Measurements from ENCODE around the gene MEF2C. TPM values are rescaled to one million over a fixed set of nuclear protein-coding genes. Genes with fewer than 3 reads are reported as not detected.
A peak's percentile ranks its signal among the peaks of the same experiment; 100 is the strongest.

Gene MEF2C
- total RNA-seq, 1 donor from 2014 or later, result 0.26 TPM

DNA sequence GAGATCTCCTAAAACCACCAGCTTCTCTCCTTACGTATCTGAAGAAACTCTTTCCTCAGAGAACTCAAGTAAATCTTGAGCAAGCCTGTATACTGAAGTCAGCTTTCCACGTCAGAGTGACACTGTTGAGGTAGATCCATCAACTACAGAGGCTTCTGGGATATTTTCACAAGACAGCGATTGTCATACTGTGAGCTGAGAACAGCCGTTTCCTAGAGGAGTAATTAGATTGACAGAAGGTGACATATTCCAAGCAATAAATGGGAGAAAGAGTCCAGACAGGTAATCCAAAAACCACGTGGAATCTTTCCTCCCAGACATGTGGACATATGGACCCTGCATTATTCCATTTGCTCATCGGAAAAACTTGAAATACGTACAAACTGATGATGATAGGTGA lies 117.2 kb downstream of the MEF2C start:
- Histone ChIP-seq H3K4me3 (no peak overlapping the region), H4K20me1 (ENCODE audit: low read depth) (no peaks in the 10 kb centered on the region), H3K9ac (no peak overlapping the region), H2AFZ (replicated peaks) (no peak overlapping the region), H3K27me3 (no peaks in the 10 kb centered on the region), H3K27ac (no peak overlapping the region), H3K9me3 (ENCODE audit: low read depth) (no peaks in the 10 kb centered on the region), H3K36me3 (no peaks in the 10 kb centered on the region), H3K4me2 (no peak overlapping the region), H3K79me2 (ENCODE audit: low read depth) (no peaks in the 10 kb centered on the region), H3F3A (ENCODE audit: low read depth) (no peaks in the 10 kb centered on the region), H3K4me1 (no peaks in the 10 kb centered on the region)
- H3K27ac Mint-ChIP-seq, result no peak overlapping the region
- TF ChIP-seq EZH2phosphoT487 (IDR thresholded peaks at IDR 0.05), result no peak
- TF ChIP-seq EZH2 (IDR thresholded peaks at IDR 0.05), result no peak
- TF ChIP-seq, protein P1, sequence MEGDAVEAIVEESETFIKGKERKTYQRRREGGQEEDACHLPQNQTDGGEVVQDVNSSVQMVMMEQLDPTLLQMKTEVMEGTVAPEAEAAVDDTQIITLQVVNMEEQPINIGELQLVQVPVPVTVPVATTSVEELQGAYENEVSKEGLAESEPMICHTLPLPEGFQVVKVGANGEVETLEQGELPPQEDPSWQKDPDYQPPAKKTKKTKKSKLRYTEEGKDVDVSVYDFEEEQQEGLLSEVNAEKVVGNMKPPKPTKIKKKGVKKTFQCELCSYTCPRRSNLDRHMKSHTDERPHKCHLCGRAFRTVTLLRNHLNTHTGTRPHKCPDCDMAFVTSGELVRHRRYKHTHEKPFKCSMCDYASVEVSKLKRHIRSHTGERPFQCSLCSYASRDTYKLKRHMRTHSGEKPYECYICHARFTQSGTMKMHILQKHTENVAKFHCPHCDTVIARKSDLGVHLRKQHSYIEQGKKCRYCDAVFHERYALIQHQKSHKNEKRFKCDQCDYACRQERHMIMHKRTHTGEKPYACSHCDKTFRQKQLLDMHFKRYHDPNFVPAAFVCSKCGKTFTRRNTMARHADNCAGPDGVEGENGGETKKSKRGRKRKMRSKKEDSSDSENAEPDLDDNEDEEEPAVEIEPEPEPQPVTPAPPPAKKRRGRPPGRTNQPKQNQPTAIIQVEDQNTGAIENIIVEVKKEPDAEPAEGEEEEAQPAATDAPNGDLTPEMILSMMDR (IDR thresholded peaks at IDR 0.05), result no peak
- no peaks in the 10 kb centered on the region for H3K9me3 Mint-ChIP-seq
- H3K4me3 Mint-ChIP-seq, result no peak overlapping the region
- no peaks in the 10 kb centered on the region for H3K4me1 Mint-ChIP-seq
- no peaks in the 10 kb centered on the region for H3K27me3 Mint-ChIP-seq (ENCODE audit: insufficient read depth, low read depth)
- DNase-seq (ENCODE audit: low spot score), result no peak
- H3K36me3 Mint-ChIP-seq, result no peaks in the 10 kb centered on the region

DNA sequence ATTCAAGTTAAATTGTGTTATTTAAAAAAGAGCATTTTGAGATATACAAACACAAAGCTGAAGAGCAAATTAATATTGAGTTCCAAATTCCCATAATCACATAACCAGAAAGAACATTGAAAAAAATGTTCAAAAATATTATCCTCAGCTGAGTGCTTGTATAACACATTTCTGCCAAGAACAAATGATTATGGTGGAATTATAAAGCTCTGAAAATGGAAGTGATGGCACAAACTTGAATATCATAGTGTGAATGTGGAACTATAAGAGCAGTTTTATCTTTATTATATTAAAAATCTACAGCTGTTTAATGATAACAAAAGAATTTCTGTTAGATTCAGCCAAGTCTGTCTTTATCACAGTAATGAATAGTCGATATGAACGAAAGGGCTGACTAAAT lies 117.8 kb downstream of the MEF2C start:
- Histone ChIP-seq H3K36me3 (no peaks in the 10 kb centered on the region), H3K79me2 (ENCODE audit: low read depth) (no peaks in the 10 kb centered on the region), H3K27me3 (no peaks in the 10 kb centered on the region), H2AFZ (replicated peaks) (no peak overlapping the region), H3K4me3 (no peak overlapping the region), H3K27ac (no peak overlapping the region), H3K4me2 (no peak overlapping the region), H3K9ac (no peak overlapping the region), H3K4me1 (no peaks in the 10 kb centered on the region), H3F3A (ENCODE audit: low read depth) (no peaks in the 10 kb centered on the region), H3K9me3 (ENCODE audit: low read depth) (no peaks in the 10 kb centered on the region), H4K20me1 (ENCODE audit: low read depth) (no peaks in the 10 kb centered on the region)
- DNase-seq (ENCODE audit: low spot score), result no peak
- no peaks in the 10 kb centered on the region for H3K4me1 Mint-ChIP-seq
- H3K36me3 Mint-ChIP-seq, result no peaks in the 10 kb centered on the region
- H3K4me3 Mint-ChIP-seq, result no peak overlapping the region
- H3K27me3 Mint-ChIP-seq (ENCODE audit: insufficient read depth, low read depth), result no peaks in the 10 kb centered on the region
- no peak for TF ChIP-seq EZH2 (IDR thresholded peaks at IDR 0.05)
- TF ChIP-seq EZH2phosphoT487 (IDR thresholded peaks at IDR 0.05), result no peak
- TF ChIP-seq, protein P1 (IDR thresholded peaks at IDR 0.05), result no peak
- no peak overlapping the region for H3K27ac Mint-ChIP-seq
- H3K9me3 Mint-ChIP-seq, result no peaks in the 10 kb centered on the region

DNA sequence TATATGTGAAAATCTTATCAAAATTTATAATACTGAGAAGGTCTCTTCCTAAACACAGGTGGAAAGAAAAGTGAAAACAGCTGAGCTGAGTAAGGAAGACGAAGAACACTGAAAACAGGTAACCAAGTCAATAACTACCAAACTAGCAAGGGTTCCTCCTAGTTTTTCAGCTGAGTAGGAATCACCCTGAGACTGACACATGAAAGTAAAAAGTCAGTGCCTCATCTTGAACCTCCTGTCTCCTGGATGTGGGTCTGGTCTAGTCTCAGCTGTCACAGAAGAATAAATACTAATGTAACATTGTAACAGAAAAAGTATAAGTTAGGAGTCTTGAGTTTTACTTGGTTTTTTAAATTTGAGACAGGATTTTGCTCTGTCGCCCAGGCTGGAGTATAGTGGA lies 121.0 kb downstream of the MEF2C start:
- Mint-ChIP-seq H3K4me1 (no peaks in the 10 kb centered on the region), H3K36me3 (no peaks in the 10 kb centered on the region)
- H3K4me3 ChIP-seq, result no peak overlapping the region

More for the DNA sequence above, 121.0 kb downstream of the MEF2C start:
- Histone ChIP-seq H3K4me1 (no peaks in the 10 kb centered on the region), H3K27me3 (no peaks in the 10 kb centered on the region), H3K27ac (no peak overlapping the region), H3K9me3 (ENCODE audit: low read depth) (no peaks in the 10 kb centered on the region), H3K9ac (no peak overlapping the region), H2AFZ (replicated peaks) (peak overlapping the region; percentile 58), H4K20me1 (ENCODE audit: low read depth) (no peaks in the 10 kb centered on the region), H3K79me2 (ENCODE audit: low read depth) (no peaks in the 10 kb centered on the region), H3K36me3 (no peaks in the 10 kb centered on the region), H3K4me2 (no peak overlapping the region), H3F3A (ENCODE audit: low read depth) (no peaks in the 10 kb centered on the region)
- Mint-ChIP-seq H3K4me3 (no peak overlapping the region), H3K27ac (no peak overlapping the region), H3K27me3 (ENCODE audit: insufficient read depth, low read depth) (no peaks in the 10 kb centered on the region), H3K9me3 (no peaks in the 10 kb centered on the region)
- DNase-seq (ENCODE audit: low spot score), result no peak
- TF ChIP-seq, protein P1 (IDR thresholded peaks at IDR 0.05), result no peak
- TF ChIP-seq EZH2phosphoT487 (IDR thresholded peaks at IDR 0.05) (no peak), EZH2 (IDR thresholded peaks at IDR 0.05) (no peak)
